Germinal center (tissue), 1 donor: ENCODE measurements around the gene APH1A.
"Not testable (repeated sequence)": the region's sequence is repeated elsewhere in the genome, so short reads cannot be mapped to it uniquely, and the experiment has no call there.

Experiments used
- DNase-seq: peaks from one replicate; pipeline ENCODE4 v3.0.0; 2012; ENCODE audit warnings: mixed read lengths, low spot score

APH1A gene

DNA sequence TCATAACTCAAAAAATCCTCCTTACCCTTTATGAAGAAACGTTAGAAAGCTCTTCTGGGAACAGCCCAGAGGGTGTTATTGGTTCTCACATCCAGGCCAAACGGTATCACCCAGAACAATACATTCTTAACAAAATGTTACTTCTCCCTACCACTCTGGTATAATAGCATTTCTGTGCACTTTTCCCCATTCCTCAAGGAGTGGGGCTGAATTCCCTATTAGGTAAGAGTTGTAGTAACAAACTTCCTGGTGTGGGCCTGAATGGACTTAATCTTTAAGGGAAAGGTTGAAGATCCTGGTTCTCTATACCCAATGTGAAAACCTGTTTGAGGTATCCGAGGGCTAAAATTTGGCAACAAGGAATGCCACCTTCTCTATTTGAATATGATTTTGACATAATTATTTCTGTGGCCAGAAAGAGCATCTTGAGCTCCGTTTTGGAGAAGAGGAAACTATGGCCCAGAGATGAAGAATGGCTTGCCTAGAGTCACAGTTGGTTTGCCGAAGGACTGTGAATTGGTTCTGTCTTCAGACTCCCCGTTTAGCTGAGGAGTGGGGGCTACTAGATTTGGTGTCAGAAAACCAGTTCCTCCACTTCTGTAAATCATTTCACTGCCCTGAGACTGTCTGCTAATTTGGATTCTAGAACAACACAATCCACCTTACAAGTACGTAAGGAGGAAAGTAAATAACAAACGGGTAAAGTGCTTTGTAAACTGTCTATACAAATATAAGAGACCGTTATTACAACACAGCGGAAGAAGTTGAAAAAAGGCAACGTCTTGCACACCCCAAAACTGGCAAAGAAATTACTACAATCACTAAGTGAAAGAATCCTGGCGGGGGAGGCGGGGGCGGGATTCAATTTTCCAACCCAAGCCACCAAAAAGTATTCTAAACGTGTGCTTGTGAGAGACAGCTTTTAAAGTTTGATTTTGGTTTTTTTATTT is 35.2 kb downstream of the APH1A start:
- peak; percentile 20 for DNase-seq

GRCh38 chr1:150232921-150233320 is 35.9 kb downstream of the APH1A start:
- not testable (repeated sequence) for DNase-seq

DNA sequence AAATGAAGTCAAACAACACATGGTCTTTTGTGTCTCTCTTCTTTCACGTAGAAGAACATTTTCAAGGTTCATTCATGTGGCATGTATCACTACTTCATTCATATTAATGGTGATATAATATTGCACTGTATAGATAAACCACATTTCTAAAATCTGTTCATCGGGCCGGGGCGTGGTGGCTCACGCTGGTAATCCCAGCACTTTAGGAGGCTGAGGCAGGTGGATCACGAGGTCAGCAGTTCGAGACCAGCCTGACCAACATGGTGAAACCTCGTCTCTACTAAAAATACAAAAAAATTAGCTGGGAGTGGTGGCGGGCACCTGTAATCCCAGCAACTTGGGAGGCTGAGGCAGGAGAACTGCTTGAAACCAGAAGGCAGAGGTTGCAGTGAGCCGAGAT is 40.6 kb downstream of the APH1A start:
- not testable (repeated sequence) for DNase-seq

DNA sequence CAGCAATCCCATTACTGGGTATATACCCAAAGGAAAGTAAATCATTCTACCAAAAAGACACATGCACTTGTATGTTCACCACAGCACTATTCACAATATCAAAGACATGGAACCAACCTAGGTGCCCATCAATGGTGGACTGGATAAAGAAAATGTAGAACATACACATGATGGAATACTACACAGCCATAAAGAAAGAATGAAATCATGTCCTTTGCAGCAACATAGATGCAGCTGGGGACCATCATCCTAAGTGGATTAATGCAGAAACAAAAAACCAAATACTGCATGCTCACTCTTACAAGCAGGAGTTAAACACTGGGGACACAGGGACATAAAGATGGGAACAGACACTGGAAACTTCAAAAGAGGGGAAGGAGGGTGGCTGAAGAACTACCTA is 41.6 kb downstream of the APH1A start:
- no peak for DNase-seq

DNA sequence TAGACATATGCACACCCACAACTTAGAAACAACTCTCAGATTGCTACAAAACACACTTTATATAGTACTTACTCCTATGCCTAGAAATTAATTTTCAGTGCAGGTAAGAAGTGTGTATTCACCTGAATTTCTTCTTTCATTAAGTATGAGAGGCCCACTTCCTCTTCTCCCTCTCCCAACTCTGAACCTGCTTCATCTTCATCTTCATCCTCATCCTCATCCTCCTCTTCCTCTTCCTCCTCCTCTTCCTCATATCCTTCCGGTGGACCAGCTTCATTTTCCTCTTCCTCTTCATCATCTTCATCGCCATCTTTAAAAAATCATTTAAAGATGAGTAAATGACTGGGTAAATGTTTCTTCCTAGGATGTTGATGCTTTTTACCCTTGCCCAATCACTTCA is 42.3 kb downstream of the APH1A start:
- DNase-seq = no peak

- no peak for DNase-seq
Measured at GRCh38 chr1:150225546-150225945, 43.3 kb downstream of the APH1A start.

DNA sequence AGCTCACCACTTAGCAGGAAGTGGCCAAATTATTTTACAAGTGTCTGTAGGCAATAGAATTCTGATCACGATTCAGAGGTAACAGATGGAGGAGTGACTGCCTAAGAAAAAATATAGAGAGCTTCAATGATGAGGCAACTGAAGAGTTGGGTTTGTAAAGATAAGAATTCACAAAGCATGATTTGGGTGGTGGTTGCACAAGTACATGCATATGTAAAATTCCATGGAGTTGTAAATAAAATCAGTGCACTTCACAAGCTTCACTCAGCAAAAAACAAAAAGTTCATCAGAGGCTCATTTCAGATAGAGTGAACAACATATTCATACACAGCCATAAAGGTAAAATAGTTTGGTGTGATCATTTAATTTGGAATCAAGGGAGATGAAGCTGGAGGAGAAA is 43.8 kb downstream of the APH1A start:
- DNase-seq = no peak

DNA sequence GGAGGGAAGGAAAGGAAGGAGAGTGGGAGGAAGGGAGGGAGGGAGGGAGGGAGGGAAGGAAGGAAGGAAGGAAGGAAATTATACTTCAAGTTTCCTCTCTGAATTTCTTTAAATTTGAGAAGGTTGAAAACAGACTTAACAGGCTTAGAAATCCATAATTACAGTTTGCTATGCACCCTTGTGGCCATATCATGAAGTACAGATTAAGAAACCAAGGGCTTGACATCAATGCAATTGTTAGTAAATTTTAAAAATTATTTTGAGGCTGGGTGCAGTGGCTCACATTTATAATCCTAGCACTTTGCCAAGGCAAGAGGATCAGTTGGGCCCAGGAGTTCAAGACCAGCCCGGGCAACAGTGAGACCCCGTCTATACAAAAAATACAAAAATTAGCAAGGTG is 47.3 kb downstream of the APH1A start:
- peak; percentile 26 for DNase-seq

DNA sequence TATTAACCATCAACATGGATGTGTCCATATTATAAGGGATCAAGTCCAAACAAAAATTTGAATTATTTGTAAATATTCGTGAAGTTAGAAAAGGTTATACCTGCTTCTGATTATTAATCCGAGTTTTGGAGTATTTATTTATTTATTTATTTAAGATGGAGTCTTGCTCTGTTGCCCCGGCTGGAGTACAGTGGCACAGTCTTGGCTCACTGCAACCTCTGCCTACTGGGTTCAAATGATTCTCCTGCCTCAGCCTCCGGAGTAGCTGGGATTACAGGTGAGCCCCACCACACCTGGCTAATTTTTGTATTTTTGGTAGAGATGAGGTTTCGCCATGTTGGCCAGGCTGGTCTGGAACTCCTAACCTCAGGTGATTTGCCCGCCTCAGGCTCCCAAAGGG is 53.0 kb downstream of the APH1A start:
- DNase-seq = not testable (repeated sequence)
